BE2C (cell line): ENCODE results near the gene SERINC1.

ENCODE experiments used
- DNase-seq: peaks from one replicate; pipeline ENCODE4 v3.0.0-alpha.2; 2020
- H3K27me3 ChIP-seq: fragments of 250-450 bp; sonication (Bioruptor Pico); 2 replicates; pipeline ENCODE4 v1.5.1; 2020; ENCODE audit warnings: mild to moderate bottlenecking
- H3K36me3 ChIP-seq: fragments of 250-450 bp; sonication (Bioruptor Pico); 2 replicates; pipeline ENCODE4 v1.5.1; 2020; ENCODE audit warnings: mild to moderate bottlenecking
- H3K4me1 ChIP-seq: fragments of 250-450 bp; sonication (Bioruptor Pico); 2 replicates; pipeline ENCODE4 v1.5.1; 2020
- H3K4me3 ChIP-seq: 2 replicates; pipeline ENCODE4 v1.5.1; 2011; ENCODE audit warnings: low read depth, low read length
- H3K9me3 ChIP-seq: fragments of 250-450 bp; sonication (Bioruptor Pico); 2 replicates; pipeline ENCODE4 v1.5.1; 2020
- CTCF ChIP-seq: IDR thresholded peaks from 2 replicates; pipeline ENCODE4 v1.5.1; 2012; ENCODE audit warnings: mild to moderate bottlenecking, low read depth, low read length

The SERINC1 gene

GRCh38 chr6:122428781-122429180 lies 42.8 kb downstream of the SERINC1 start:
- H3K4me1 ChIP-seq, result no peaks in the 10 kb centered on the region
- TF ChIP-seq CTCF, result no peak
- no peak overlapping the region for H3K4me3 ChIP-seq
- DNase-seq, result no peak
- peaks cover 62% of the 10 kb centered on the region for H3K36me3 ChIP-seq
- no peaks in the 10 kb centered on the region for H3K27me3 ChIP-seq
- no peaks in the 10 kb centered on the region for H3K9me3 ChIP-seq

GRCh38 chr6:122426597-122426996 lies 45.0 kb downstream of the SERINC1 start:
- H3K4me3 ChIP-seq, result no peak overlapping the region
- H3K4me1 ChIP-seq, result no peaks in the 10 kb centered on the region
- no peaks in the 10 kb centered on the region for H3K9me3 ChIP-seq
- H3K36me3 ChIP-seq, result peaks cover 67% of the 10 kb centered on the region
- no peaks in the 10 kb centered on the region for H3K27me3 ChIP-seq
- DNase-seq, result no peak
- no peak for TF ChIP-seq CTCF

GRCh38 chr6:122423734-122424133 lies 47.9 kb downstream of the SERINC1 start:
- DNase-seq, result no peak
- Histone ChIP-seq H3K4me3 (no peak overlapping the region), H3K27me3 (no peaks in the 10 kb centered on the region), H3K36me3 (peaks cover 67% of the 10 kb centered on the region), H3K4me1 (no peaks in the 10 kb centered on the region), H3K9me3 (no peaks in the 10 kb centered on the region)
- TF ChIP-seq CTCF, result no peak

GRCh38 chr6:122422614-122423267 lies 48.9 kb downstream of the SERINC1 start:
- DNase-seq, result no peak
- no peak overlapping the region for H3K4me3 ChIP-seq
- no peaks in the 10 kb centered on the region for H3K9me3 ChIP-seq
- H3K36me3 ChIP-seq, result peaks cover 69% of the 10 kb centered on the region
- no peak for TF ChIP-seq CTCF
- H3K27me3 ChIP-seq, result no peaks in the 10 kb centered on the region
- no peaks in the 10 kb centered on the region for H3K4me1 ChIP-seq

GRCh38 chr6:122422003-122422402 lies 49.6 kb downstream of the SERINC1 start:
- Histone ChIP-seq H3K4me3 (no peak overlapping the region), H3K4me1 (no peaks in the 10 kb centered on the region), H3K9me3 (no peaks in the 10 kb centered on the region), H3K27me3 (no peaks in the 10 kb centered on the region), H3K36me3 (peaks cover 62% of the 10 kb centered on the region)
- no peak for TF ChIP-seq CTCF
- no peak for DNase-seq

- peaks cover 43% of the 10 kb centered on the region for H3K36me3 ChIP-seq
- TF ChIP-seq CTCF, result no peak
- no peak overlapping the region for H3K4me3 ChIP-seq
These were observed 54.8 kb downstream of the SERINC1 start for GRCh38 chr6:122416825-122417224.

More at GRCh38 chr6:122416825-122417224, 54.8 kb downstream of the SERINC1 start:
- no peaks in the 10 kb centered on the region for H3K9me3 ChIP-seq
- no peak for DNase-seq
- no peaks in the 10 kb centered on the region for H3K4me1 ChIP-seq
- no peaks in the 10 kb centered on the region for H3K27me3 ChIP-seq
